ENCODE measurements around the gene PAPSS1.
A peak's percentile ranks its signal among the peaks of the same experiment; 100 is the strongest.

Gene PAPSS1

DNA sequence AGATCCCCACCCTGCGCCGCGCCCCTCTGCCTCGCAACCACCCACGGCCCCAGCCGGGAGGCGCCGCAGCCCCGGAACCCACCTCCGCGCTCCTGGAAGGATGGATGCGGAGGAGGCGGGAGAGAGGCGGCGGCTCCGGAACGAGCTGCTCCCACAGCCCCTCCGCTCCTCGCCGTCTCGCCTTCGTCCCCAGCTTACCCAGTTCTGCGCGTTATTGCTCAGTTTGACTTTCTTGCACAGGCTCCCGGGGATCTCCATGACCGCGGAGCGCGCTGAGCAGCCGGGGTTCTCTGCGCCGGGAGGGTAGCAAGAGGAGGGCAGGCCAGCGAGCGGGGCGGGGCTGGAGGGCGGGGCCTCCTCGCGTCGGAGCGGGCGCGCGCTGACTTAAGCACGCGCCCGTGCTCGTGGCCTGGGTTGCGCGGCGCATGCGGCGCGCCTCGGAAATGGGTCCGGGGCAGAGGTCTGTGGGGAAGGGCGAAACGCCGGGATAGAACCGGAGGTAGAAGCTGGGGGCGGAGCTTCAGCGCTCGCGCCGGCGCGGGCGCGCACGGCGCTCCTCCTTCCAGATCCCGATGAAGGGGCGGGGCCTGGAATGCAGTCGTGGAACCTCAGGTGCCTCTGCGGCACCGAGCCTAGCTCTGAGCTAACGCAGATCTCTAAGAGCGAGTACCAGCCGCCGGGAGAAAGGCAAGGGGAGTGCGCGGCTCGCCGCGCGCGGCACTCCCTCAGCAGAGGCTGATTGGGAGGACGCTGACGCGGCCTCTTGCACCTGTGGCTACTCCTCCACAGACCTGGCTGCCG lies at the start of gene PAPSS1:
TSS of gene PAPSS1 (minus strand) at position 313 of the 801 bp plus-strand sequence. CDS start at position 258, 55 bp downstream.
- peak within 1 kb of the TSS; percentile 70 to 96 for H3K4me3 ChIP-seq (replicated peaks in 1 of 2; ENCODE audit: low read depth in 2 of 2, low read length in 2 of 2)
- TF ChIP-seq, protein P1, sequence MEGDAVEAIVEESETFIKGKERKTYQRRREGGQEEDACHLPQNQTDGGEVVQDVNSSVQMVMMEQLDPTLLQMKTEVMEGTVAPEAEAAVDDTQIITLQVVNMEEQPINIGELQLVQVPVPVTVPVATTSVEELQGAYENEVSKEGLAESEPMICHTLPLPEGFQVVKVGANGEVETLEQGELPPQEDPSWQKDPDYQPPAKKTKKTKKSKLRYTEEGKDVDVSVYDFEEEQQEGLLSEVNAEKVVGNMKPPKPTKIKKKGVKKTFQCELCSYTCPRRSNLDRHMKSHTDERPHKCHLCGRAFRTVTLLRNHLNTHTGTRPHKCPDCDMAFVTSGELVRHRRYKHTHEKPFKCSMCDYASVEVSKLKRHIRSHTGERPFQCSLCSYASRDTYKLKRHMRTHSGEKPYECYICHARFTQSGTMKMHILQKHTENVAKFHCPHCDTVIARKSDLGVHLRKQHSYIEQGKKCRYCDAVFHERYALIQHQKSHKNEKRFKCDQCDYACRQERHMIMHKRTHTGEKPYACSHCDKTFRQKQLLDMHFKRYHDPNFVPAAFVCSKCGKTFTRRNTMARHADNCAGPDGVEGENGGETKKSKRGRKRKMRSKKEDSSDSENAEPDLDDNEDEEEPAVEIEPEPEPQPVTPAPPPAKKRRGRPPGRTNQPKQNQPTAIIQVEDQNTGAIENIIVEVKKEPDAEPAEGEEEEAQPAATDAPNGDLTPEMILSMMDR (IDR thresholded peaks at IDR 0.05; ENCODE audit: low read depth, low read length): no peak
- DNase-seq (ENCODE audit: low read depth in 2 of 2): peak; percentile 97 to 98

DNA sequence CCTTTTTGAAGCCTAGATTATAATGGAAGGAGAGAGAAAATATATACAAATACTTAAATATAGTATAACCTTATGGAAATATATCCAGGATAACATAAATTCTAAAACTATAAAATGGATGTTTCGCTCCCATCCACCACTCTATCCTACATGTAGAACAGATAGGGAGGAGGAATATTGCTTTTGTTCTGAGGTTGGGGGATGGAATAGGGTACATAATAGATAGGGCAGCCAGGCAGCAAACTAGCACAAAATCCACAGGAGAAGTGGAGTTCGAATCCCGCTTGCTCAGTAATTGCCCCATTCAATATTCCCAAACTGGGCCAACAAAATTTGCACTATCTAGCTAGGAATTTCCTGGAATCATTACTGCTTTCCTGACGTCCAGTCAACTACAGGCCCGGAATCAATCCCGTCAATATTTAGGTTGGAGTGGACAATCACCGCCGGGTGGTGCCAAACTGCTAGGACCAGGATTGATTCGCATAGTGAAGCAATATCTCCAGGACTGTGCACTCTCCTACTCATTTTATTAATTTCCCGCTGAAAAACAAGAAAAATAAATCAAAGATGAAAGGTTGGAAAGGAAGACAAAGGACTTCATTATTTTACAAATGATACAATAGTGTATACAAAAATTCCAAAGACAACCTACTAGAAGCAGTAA lies 40.4 kb upstream of the PAPSS1 start:
- DNase-seq (ENCODE audit: low read depth in 2 of 2): peak; percentile 43 to 44
- TF ChIP-seq, protein P1 (IDR thresholded peaks at IDR 0.05; ENCODE audit: low read depth, low read length): peak; percentile 30
- no peak overlapping the region for H3K4me3 ChIP-seq (replicated peaks in 1 of 2; ENCODE audit: low read depth in 2 of 2, low read length in 2 of 2)

GRCh38 chr4:107757864-107758476 lies 37.9 kb upstream of the PAPSS1 start:
- TF ChIP-seq, protein P1 (IDR thresholded peaks at IDR 0.05; ENCODE audit: low read depth, low read length): peak; percentile 25
- peak; percentile 67 to 69 for DNase-seq (ENCODE audit: low read depth in 2 of 2)

GRCh38 chr4:107757283-107757682 lies 37.2 kb upstream of the PAPSS1 start:
- DNase-seq (ENCODE audit: low read depth in 2 of 2): no peak
- TF ChIP-seq, protein P1 (IDR thresholded peaks at IDR 0.05; ENCODE audit: low read depth, low read length): no peak
- no peak overlapping the region for H3K4me3 ChIP-seq (replicated peaks in 1 of 2; ENCODE audit: low read depth in 2 of 2, low read length in 2 of 2)

More at GRCh38 chr4:107757864-107758476, 37.9 kb upstream of the PAPSS1 start:
- H3K4me3 ChIP-seq (replicated peaks in 1 of 2; ENCODE audit: low read depth in 2 of 2, low read length in 2 of 2): no peak overlapping the region

DNA sequence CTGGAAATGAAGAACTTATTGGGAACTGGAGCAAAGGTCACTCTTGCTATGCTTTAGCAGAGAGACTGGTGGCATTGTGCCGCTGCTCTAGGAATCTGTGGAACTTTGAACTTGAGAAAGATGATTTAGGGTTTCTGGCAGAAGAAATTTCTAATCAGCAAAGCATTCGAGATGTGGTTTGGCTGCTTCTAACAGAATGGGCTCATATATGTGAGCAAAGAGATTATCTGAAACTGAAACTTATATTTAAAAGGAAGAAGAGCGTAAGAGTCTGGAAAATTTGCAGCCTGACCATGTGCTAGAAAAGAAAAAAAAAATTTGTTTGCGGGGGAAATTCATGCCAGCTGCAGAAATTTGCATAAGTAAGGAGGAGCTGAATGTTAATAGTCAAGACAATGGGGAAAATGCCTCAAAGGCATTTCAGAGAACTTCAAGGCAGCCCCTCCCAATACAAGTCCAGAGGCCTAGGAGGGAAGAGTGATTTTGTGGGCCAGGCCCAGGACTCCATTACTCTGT lies 35.9 kb upstream of the PAPSS1 start:
- TF ChIP-seq, protein P1 (IDR thresholded peaks at IDR 0.05; ENCODE audit: low read depth, low read length): no peak
- DNase-seq (ENCODE audit: low read depth in 2 of 2): peak in 1 of 2 donors; percentile 62
- H3K4me3 ChIP-seq (replicated peaks in 1 of 2; ENCODE audit: low read depth in 2 of 2, low read length in 2 of 2): no peak overlapping the region

DNA sequence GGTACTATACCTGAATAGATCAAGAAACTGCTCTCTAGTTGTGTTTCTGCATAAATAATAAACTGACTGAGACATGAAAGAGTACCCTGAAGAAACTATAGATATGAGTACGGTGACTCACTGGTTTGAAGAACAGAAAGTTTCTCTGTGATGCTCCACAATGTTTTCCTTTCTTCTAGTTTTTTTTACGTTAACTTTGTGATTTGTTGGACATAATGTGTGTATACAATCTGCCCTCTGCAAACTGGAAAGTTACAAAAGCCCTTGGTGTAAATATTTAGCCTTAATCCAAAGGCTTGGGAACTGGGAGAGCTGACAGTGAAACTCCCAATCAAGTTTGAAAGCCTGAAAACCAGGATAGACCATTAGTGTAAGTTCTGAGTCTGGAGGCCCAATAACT lies 31.6 kb upstream of the PAPSS1 start:
- TF ChIP-seq, protein P1 (IDR thresholded peaks at IDR 0.05; ENCODE audit: low read depth, low read length): no peak
- DNase-seq (ENCODE audit: low read depth in 2 of 2): peak in 1 of 2 donors; percentile 10

More for the DNA sequence above, 31.6 kb upstream of the PAPSS1 start:
- no peak overlapping the region for H3K4me3 ChIP-seq (replicated peaks in 1 of 2; ENCODE audit: low read depth in 2 of 2, low read length in 2 of 2)
